CD4-positive, alpha-beta T cell treated with Interleukin-15 for 1 hour (primary cell): ENCODE measurements around the gene CLUH.

Experiments
- DNase-seq: peaks from one replicate; pipeline ENCODE4 v3.0.0-alpha.2; 2020

Gene CLUH

GRCh38 chr17:2711608-2712299 is at the start of gene CLUH:
Gene CLUH (minus strand): TSS chr17:2711764. CDS start chr17:2711661, 103 bp downstream.
- DNase-seq: peak; percentile 95

GRCh38 chr17:2758870-2759269 is 47.3 kb upstream of the CLUH start:
- no peak for DNase-seq

- DNase-seq: no peak
Observed at GRCh38 chr17:2755891-2756724, 44.5 kb upstream of the CLUH start.

- no peak for DNase-seq
Observed at GRCh38 chr17:2751491-2751890, 39.9 kb upstream of the CLUH start.

GRCh38 chr17:2750721-2751120 is 39.2 kb upstream of the CLUH start:
- no peak for DNase-seq

- DNase-seq: peak; percentile 67
Observed at GRCh38 chr17:2749784-2750181, 38.2 kb upstream of the CLUH start.

GRCh38 chr17:2749058-2749783 is 37.7 kb upstream of the CLUH start, which contains the start of gene CCDC92B:
Gene CCDC92B (minus strand): TSS chr17:2749652. CDS start chr17:2735145, 14,507 bp downstream.
- DNase-seq: no peak

- DNase-seq: no peak
Observed at GRCh38 chr17:2745317-2746037, 33.9 kb upstream of the CLUH start.

- no peak for DNase-seq
Observed at GRCh38 chr17:2737693-2738092, 26.1 kb upstream of the CLUH start.

- no peak for DNase-seq
Observed at GRCh38 chr17:2736956-2737355, 25.4 kb upstream of the CLUH start.

GRCh38 chr17:2735896-2736295 is 24.3 kb upstream of the CLUH start:
- DNase-seq: no peak

GRCh38 chr17:2734939-2735338 is 23.4 kb upstream of the CLUH start:
- no peak for DNase-seq

- DNase-seq: no peak
Observed at GRCh38 chr17:2731807-2732206, 20.2 kb upstream of the CLUH start.

GRCh38 chr17:2730764-2731353 is 19.3 kb upstream of the CLUH start:
- DNase-seq: no peak

- DNase-seq: no peak
Observed at GRCh38 chr17:2724784-2725164, 13.2 kb upstream of the CLUH start.

- DNase-seq: no peak
Observed at GRCh38 chr17:2723997-2724783, 12.6 kb upstream of the CLUH start.

- DNase-seq: no peak
Observed at GRCh38 chr17:2723505-2723996, 12.0 kb upstream of the CLUH start.

GRCh38 chr17:2722611-2723010 is 11.0 kb upstream of the CLUH start:
- no peak for DNase-seq

- no peak for DNase-seq
Observed at GRCh38 chr17:2721603-2722002, 10.0 kb upstream of the CLUH start.

GRCh38 chr17:2719861-2720260 is 8.3 kb upstream of the CLUH start:
- DNase-seq: no peak

GRCh38 chr17:2718150-2718938 is 6.8 kb upstream of the CLUH start:
- DNase-seq: no peak
